ENCODE data around the gene MTX1. TPM values are rescaled to one million over a fixed set of nuclear protein-coding genes. Genes with fewer than 3 reads are reported as not detected.
A peak's percentile ranks its signal among the peaks of the same experiment; 100 is the strongest.

The MTX1 gene
- total and polyA plus RNA-seq, 2 donors = 35.1 to 36.8 TPM

DNA sequence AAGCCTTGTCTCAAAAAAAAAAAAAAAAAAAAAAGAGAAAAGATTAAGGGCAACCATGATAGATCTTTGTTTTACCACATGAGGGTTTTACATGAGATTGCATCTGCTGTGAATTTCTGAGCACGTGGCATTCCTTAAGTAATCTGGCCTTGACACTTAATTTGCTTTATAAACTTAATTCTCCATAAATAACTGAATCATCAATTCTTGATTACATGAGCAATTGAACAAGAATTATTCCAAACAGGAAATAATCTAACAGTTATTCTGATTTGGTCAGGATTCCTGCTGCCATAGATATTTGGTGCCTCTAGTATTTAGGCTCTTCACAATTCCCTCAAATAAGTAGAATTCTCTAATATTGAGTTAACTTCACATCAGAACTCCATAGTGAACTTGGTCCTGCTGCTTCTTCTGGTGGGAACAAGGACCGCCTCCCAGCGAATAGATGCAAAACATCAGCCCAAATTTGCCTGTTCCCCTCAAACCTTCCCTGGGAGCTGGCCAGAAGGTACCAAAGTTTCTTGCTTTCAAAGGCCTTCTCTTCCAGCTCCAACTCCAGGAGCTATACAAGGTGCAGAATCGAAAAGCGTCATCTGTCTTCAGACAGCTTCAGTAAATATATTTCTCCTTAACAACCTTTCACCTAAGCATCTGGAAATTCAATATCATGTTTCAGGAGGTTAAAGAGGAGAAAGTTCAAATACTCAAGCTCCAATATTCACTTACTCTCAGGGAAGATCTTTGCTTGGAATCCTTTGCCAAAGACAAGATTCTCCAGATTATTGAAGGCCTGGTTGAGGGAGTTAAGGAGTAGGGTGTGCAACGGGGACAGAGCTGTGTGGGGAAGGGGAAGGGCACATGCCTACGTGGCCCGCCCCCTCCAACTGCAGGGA, 36.4 kb upstream of the MTX1 start:
- peaks cover 0 to 8% of the 10 kb centered on the region in 2 donors for H3K27me3 ChIP-seq (ENCODE audit: control insufficient read depth in 2 of 2, insufficient read depth in 1 of 2, low read length in 1 of 2)
- WGBS = 59% methylated on average over 8 of the region's 8 CpGs
- peaks cover 21 to 24% of the 10 kb centered on the region in 2 donors for H3K36me3 ChIP-seq (ENCODE audit: control insufficient read depth in 2 of 2, insufficient read depth in 2 of 2, low read length in 1 of 2)
- no peak for DNase-seq (ENCODE audit: low read depth in 6 of 9, low spot score in 9 of 9)
- H3K27ac ChIP-seq (ENCODE audit: low read depth in 1 of 2, low read length in 1 of 2) = peak overlapping the region; percentile 62 to 90
- H3K9me3 ChIP-seq (ENCODE audit: control insufficient read depth in 2 of 2, insufficient read depth in 1 of 2, low read length in 1 of 2) = peaks cover 0 to 2% of the 10 kb centered on the region in 2 donors
- peaks cover 26 to 55% of the 10 kb centered on the region in 2 donors for H3K4me1 ChIP-seq (ENCODE audit: control insufficient read depth in 2 of 2, insufficient read depth in 2 of 2, low read length in 2 of 2)
- H3K4me3 ChIP-seq (ENCODE audit: low read length in 2 of 2) = peak overlapping the region; percentile 74 to 78

DNA sequence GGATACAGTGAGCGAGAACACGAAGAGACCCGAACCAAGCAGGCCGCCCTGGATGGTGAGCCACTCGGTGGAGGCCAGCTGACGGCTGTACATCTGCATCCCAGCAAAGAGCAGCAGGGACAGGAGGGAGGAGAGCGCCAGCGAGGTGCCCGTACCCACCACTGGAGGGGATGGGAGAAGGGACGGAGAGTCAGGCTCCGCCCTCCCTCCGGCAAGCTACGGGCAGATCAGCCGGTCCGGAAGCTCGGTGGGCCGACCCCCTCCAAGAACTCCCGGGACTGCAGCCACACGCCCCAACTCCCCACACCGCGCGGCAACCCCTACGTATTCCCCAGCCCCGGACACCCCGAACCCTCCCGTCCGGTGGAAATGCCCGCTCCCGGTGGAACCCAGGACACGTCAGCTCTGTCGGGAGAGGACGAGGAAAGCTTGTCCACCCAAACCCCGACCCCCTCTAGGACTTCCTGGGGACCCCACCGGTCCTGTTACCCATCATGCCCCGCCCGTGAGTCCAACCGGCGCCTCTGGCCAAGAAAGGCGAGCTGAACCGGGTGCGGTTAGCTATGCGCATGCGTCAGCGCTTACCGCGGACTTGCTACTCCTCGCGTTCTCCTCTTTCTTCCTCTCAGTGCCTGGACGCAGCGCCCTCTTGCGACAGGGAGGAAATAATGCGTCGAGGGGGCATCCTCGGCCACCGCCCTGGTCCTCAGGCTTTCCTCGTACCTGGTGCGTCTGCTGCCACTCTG, 35.6 kb upstream of the MTX1 start, which contains the start of gene KRTCAP2:
Gene KRTCAP2, minus strand, starts transcription at position 573 of the 746 bp plus-strand sequence. Its CDS starts 80 bp downstream, at position 493.
- DNase-seq (ENCODE audit: low read depth in 6 of 9, low spot score in 9 of 9) = peak; percentile 85 to 97 (median 92)
- H3K36me3 ChIP-seq (ENCODE audit: control insufficient read depth in 2 of 2, insufficient read depth in 2 of 2, low read length in 1 of 2) = peaks cover 29 to 33% of the 10 kb centered on the region in 2 donors
- peaks cover 0 to 6% of the 10 kb centered on the region in 2 donors for H3K9me3 ChIP-seq (ENCODE audit: control insufficient read depth in 2 of 2, insufficient read depth in 1 of 2, low read length in 1 of 2)
- H3K27me3 ChIP-seq (ENCODE audit: control insufficient read depth in 2 of 2, insufficient read depth in 1 of 2, low read length in 1 of 2) = peaks cover 0 to 7% of the 10 kb centered on the region in 2 donors
- H3K4me3 ChIP-seq (ENCODE audit: low read length in 2 of 2) = peak within 1 kb of the TSS; percentile 74 to 78
- under 1% methylated on average over 57 of the region's 57 CpGs for WGBS
- peaks cover 22 to 48% of the 10 kb centered on the region in 2 donors for H3K4me1 ChIP-seq (ENCODE audit: control insufficient read depth in 2 of 2, insufficient read depth in 2 of 2, low read length in 2 of 2)
- peak within 1 kb of the TSS; percentile 62 to 90 for H3K27ac ChIP-seq (ENCODE audit: low read depth in 1 of 2, low read length in 1 of 2)

DNA sequence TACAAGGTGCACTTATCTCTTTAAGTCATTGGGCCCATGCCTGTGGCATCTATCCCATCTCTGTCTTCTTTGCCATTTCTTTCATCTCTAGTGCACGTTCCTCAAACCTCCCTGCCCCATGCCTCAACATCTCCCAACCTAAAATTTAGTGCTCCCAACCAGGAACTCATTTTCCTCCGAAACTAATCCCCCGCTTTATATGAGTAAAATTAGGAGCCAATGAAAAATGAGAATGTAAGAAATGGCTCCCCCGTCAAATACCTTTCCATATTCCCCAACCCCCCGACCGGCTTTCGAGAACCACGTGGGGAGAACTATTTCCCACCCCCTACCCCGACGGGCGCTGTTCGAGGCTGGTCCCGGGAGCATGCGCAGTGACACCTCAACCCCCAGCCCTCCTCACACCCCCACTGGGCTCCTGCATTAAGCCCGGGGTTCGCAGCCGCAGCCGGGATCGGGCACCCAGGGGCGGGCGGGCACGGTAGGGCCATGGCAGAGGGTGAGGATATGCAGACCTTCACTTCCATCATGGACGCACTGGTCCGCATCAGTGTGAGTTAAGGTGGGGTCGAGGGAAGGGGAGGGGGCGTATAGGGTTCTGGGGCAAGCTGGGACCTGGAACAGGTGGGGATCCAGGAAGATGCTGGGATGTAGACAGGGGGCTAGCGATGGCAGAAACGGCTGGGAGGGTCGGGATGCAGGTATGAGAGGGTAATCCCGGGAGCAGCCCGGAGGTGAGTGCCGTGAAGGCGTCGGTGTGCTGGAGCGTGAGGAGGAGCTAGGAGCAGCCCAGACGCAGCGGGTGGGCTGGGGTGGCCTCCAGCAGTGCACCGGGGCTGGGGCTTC, 34.8 kb upstream of the MTX1 start, which contains the start of gene TRIM46:
Gene TRIM46, plus strand, starts transcription at position 372 of the 846 bp plus-strand sequence. Its CDS starts 118 bp downstream, at position 490.
- 2% methylated on average over 38 of the region's 38 CpGs for WGBS

DNA sequence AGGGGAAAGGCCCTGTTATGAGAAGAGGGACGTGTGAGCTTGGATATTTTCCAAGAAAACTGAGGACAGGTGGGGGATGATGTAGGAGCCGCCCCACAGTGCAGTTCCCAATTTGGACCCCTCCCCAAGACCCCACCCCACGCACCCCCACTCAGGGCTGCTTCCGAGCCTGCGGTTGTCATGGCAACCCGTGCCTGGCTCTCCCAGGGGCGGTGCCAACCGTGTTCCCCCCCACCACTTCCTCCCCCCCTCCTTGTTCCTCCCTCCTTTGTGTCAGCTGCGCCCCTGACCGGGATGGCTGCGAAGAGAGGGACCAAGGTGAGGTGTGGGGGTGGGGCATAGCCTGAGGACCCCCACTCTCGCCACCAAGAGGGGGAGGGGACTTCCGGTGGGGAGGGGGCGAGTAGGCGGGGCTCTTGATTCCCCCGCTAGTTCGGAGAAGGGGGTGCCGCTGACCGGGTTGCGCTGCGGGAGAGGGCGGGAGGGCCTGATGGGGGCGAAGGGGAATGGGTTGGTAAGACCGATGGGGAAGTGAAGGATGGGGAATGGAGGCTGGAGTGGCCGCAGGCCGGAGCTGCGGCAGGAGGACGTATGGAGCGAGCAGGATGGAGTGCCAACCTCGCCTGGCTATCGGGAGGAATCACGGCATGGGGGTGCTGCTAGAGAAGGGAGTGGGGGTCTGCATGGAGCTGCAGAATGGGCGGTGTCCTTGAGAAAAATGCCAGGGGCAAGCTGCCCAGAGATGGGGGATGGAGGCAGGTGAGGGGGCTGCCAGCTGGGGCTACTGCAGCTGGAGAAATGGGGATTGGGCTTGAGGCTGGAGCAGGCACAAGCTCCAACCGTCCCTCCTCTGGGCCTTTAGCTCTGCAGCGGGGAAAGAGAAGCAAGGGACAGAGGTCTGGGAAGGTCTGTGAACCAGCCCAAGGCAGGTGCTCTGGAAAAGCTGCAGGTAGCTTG, 33.9 kb upstream of the MTX1 start:
- H3K27me3 ChIP-seq (ENCODE audit: control insufficient read depth in 2 of 2, insufficient read depth in 1 of 2, low read length in 1 of 2) = peaks cover 0 to 7% of the 10 kb centered on the region in 2 donors
- H3K27ac ChIP-seq (ENCODE audit: low read depth in 1 of 2, low read length in 1 of 2) = peak overlapping the region; percentile 32 to 47
- DNase-seq (ENCODE audit: low read depth in 6 of 9, low spot score in 9 of 9) = peak in 6 of 9 donors; percentile 42 to 78 (median 62)
- H3K9me3 ChIP-seq (ENCODE audit: control insufficient read depth in 2 of 2, insufficient read depth in 1 of 2, low read length in 1 of 2) = peaks cover 0 to 6% of the 10 kb centered on the region in 2 donors
- H3K4me3 ChIP-seq (ENCODE audit: low read length in 2 of 2) = peak overlapping the region; percentile 74 to 78
- peaks cover 22 to 47% of the 10 kb centered on the region in 2 donors for H3K4me1 ChIP-seq (ENCODE audit: control insufficient read depth in 2 of 2, insufficient read depth in 2 of 2, low read length in 2 of 2)
- peaks cover 33 to 34% of the 10 kb centered on the region in 2 donors for H3K36me3 ChIP-seq (ENCODE audit: control insufficient read depth in 2 of 2, insufficient read depth in 2 of 2, low read length in 1 of 2)
- WGBS = 14% methylated on average over 35 of the region's 35 CpGs

More for the DNA sequence above, 34.8 kb upstream of the MTX1 start, which contains the start of gene TRIM46:
- peaks cover 0 to 6% of the 10 kb centered on the region in 2 donors for H3K9me3 ChIP-seq (ENCODE audit: control insufficient read depth in 2 of 2, insufficient read depth in 1 of 2, low read length in 1 of 2)
- peaks cover 0 to 7% of the 10 kb centered on the region in 2 donors for H3K27me3 ChIP-seq (ENCODE audit: control insufficient read depth in 2 of 2, insufficient read depth in 1 of 2, low read length in 1 of 2)
- peaks cover 22 to 47% of the 10 kb centered on the region in 2 donors for H3K4me1 ChIP-seq (ENCODE audit: control insufficient read depth in 2 of 2, insufficient read depth in 2 of 2, low read length in 2 of 2)
- DNase-seq (ENCODE audit: low read depth in 6 of 9, low spot score in 9 of 9) = peak in 5 of 9 donors; percentile 33 to 73 (median 60)
- H3K36me3 ChIP-seq (ENCODE audit: control insufficient read depth in 2 of 2, insufficient read depth in 2 of 2, low read length in 1 of 2) = peaks cover 34 to 35% of the 10 kb centered on the region in 2 donors
- peak within 1 kb of the TSS; percentile 62 to 90 for H3K27ac ChIP-seq (ENCODE audit: low read depth in 1 of 2, low read length in 1 of 2)
- H3K4me3 ChIP-seq (ENCODE audit: low read length in 2 of 2) = peak within 1 kb of the TSS; percentile 74 to 78

DNA sequence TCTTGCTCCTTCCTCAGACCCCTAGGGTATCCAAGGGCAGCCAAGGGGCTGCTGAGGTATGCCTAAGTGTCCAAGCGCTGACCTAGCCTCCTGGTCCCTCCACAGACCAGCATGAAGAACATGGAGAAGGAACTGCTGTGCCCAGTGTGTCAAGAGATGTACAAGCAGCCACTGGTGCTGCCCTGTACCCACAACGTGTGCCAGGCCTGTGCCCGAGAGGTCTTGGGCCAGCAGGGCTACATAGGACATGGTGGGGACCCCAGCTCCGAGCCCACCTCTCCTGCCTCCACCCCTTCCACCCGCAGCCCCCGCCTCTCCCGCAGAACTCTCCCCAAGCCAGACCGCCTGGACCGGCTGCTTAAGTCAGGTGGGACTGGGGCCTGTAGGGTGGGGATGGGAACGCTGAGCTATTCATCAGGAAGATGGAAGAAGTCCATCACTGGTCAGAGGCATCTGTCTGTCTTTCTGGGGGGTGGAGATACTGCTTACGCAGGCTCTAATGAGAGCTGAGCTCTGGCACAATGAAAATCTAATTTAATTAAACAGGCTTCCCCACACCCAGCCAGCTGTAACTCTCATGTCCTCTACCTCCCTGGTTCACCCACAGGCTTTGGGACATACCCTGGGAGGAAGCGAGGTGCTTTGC, 33.1 kb upstream of the MTX1 start:
- no peak for DNase-seq (ENCODE audit: low read depth in 6 of 9, low spot score in 9 of 9)
- WGBS = 95% methylated on average over 12 of the region's 12 CpGs
- peaks cover 30 to 34% of the 10 kb centered on the region in 2 donors for H3K36me3 ChIP-seq (ENCODE audit: control insufficient read depth in 2 of 2, insufficient read depth in 2 of 2, low read length in 1 of 2)

DNA sequence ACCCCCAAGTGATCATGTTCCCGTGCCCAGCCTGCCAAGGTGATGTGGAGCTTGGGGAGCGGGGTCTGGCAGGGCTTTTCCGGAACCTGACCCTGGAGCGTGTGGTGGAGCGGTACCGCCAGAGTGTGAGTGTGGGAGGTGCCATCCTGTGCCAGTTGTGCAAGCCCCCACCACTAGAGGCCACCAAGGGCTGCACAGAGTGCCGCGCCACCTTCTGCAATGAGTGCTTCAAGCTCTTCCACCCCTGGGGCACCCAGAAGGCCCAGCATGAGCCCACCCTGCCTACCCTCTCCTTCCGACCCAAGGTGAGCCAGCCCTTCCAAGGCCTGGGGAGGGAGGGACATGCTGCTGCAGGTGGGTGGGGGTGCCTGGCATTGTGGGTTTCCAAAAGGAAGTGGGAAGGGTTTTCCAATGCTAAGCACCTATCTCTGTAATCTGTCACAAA, 32.5 kb upstream of the MTX1 start:
- Histone ChIP-seq H3K4me3 (ENCODE audit: low read length in 2 of 2) (no peak overlapping the region), H3K36me3 (ENCODE audit: control insufficient read depth in 2 of 2, insufficient read depth in 2 of 2, low read length in 1 of 2) (peaks cover 26 to 32% of the 10 kb centered on the region in 2 donors), H3K27ac (ENCODE audit: low read depth in 1 of 2, low read length in 1 of 2) (peak overlapping the region in 1 of 2 donors; percentile 49), H3K4me1 (ENCODE audit: control insufficient read depth in 2 of 2, insufficient read depth in 2 of 2, low read length in 2 of 2) (peaks cover 22 to 47% of the 10 kb centered on the region in 2 donors), H3K27me3 (ENCODE audit: control insufficient read depth in 2 of 2, insufficient read depth in 1 of 2, low read length in 1 of 2) (peaks cover 0 to 7% of the 10 kb centered on the region in 2 donors), H3K9me3 (ENCODE audit: control insufficient read depth in 2 of 2, insufficient read depth in 1 of 2, low read length in 1 of 2) (peaks cover 0 to 6% of the 10 kb centered on the region in 2 donors)
- no peak for DNase-seq (ENCODE audit: low read depth in 6 of 9, low spot score in 9 of 9)
- WGBS = 94% methylated on average over 9 of the region's 9 CpGs

More for the DNA sequence above, 33.1 kb upstream of the MTX1 start:
- Histone ChIP-seq H3K4me1 (ENCODE audit: control insufficient read depth in 2 of 2, insufficient read depth in 2 of 2, low read length in 2 of 2) (peaks cover 22 to 47% of the 10 kb centered on the region in 2 donors), H3K27ac (ENCODE audit: low read depth in 1 of 2, low read length in 1 of 2) (peak overlapping the region in 1 of 2 donors; percentile 17), H3K27me3 (ENCODE audit: control insufficient read depth in 2 of 2, insufficient read depth in 1 of 2, low read length in 1 of 2) (peaks cover 0 to 7% of the 10 kb centered on the region in 2 donors), H3K9me3 (ENCODE audit: control insufficient read depth in 2 of 2, insufficient read depth in 1 of 2, low read length in 1 of 2) (peaks cover 0 to 6% of the 10 kb centered on the region in 2 donors), H3K4me3 (ENCODE audit: low read length in 2 of 2) (no peak overlapping the region)

DNA sequence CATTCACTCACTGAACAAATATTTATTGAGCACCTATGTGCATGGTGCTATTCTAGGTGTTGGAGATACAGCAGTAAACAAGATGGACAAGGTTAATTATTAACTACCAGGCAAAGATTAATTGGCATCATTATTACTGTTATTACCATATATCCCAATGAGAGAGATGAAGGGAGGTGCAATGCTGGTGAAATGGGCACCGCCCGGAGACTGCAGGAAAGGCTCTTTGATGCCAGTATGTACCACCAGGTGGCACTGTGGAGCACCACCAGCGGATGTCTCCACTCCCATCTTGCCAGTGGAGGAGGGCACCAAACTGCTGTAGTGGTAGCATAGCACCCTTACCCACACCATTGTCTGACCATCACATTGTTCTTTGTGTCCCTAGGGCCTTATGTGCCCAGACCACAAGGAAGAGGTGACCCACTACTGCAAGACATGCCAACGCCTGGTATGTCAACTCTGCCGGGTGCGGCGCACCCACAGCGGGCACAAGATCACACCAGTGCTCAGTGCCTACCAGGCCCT, 31.9 kb upstream of the MTX1 start:
- Histone ChIP-seq H3K4me1 (ENCODE audit: control insufficient read depth in 2 of 2, insufficient read depth in 2 of 2, low read length in 2 of 2) (peaks cover 22 to 47% of the 10 kb centered on the region in 2 donors), H3K27me3 (ENCODE audit: control insufficient read depth in 2 of 2, insufficient read depth in 1 of 2, low read length in 1 of 2) (peaks cover 0 to 7% of the 10 kb centered on the region in 2 donors), H3K9me3 (ENCODE audit: control insufficient read depth in 2 of 2, insufficient read depth in 1 of 2, low read length in 1 of 2) (peaks cover 0 to 6% of the 10 kb centered on the region in 2 donors), H3K36me3 (ENCODE audit: control insufficient read depth in 2 of 2, insufficient read depth in 2 of 2, low read length in 1 of 2) (peaks cover 26 to 32% of the 10 kb centered on the region in 2 donors), H3K4me3 (ENCODE audit: low read length in 2 of 2) (no peak overlapping the region), H3K27ac (ENCODE audit: low read depth in 1 of 2, low read length in 1 of 2) (peak overlapping the region in 1 of 2 donors; percentile 49)
- DNase-seq (ENCODE audit: low read depth in 6 of 9, low spot score in 9 of 9) = peak in 7 of 9 donors; percentile 62 to 90 (median 83)
- 64% methylated on average over 8 of the region's 8 CpGs for WGBS

All from thymus (tissue), 11 donors.